Memory B cell (primary cell): Measurements from ENCODE around the gene MOV10L1.
A peak's percentile ranks its signal among the peaks of the same experiment; 100 is the strongest.
"Not testable (repeated sequence)": the region's sequence is repeated elsewhere in the genome, so short reads cannot be mapped to it uniquely, and the experiment has no call there.

Experiments used
- ATAC-seq: fragments of 150-1000 bp; cut with Tn5 transposase; 2 replicates; pipeline ENCODE4 v1.10.0; 2021; ENCODE audit warnings: low read depth, mild to moderate bottlenecking, moderate library complexity
- DNase-seq, 2 donors: peaks; one replicate each; pipeline ENCODE4 v3.0.0; 2022; ENCODE audit warnings: low spot score in 2 of 2
- H3K27ac Mint-ChIP-seq: one replicate; pipeline ENCODE4 v1.8.0; 2022; ENCODE audit warnings: mild to moderate bottlenecking, moderate library complexity, mixed read lengths
- H3K27me3 Mint-ChIP-seq: one replicate; pipeline ENCODE4 v1.8.0; 2022; ENCODE audit warnings: mixed read lengths
- H3K36me3 Mint-ChIP-seq: one replicate; pipeline ENCODE4 v1.8.0; 2022; ENCODE audit warnings: mild to moderate bottlenecking, mixed read lengths
- H3K4me1 Mint-ChIP-seq: one replicate; pipeline ENCODE4 v1.8.0; 2022; ENCODE audit warnings: mixed read lengths
- H3K4me3 Mint-ChIP-seq: one replicate; pipeline ENCODE4 v1.8.0; 2022; ENCODE audit warnings: mild to moderate bottlenecking, moderate library complexity, mixed read lengths
- H3K9me3 Mint-ChIP-seq: one replicate; pipeline ENCODE4 v1.8.0; 2022; ENCODE audit warnings: mixed read lengths

The MOV10L1 gene

GRCh38 chr22:50081426-50082196, 8.2 kb upstream of the MOV10L1 start:
- peaks cover 1% of the 10 kb centered on the region for H3K36me3 Mint-ChIP-seq
- peaks cover 10% of the 10 kb centered on the region for H3K4me1 Mint-ChIP-seq
- DNase-seq (no peak), ATAC-seq (no peak)
- peaks cover 24% of the 10 kb centered on the region for H3K27me3 Mint-ChIP-seq
- no peak overlapping the region for H3K27ac Mint-ChIP-seq
- peaks cover 1% of the 10 kb centered on the region for H3K9me3 Mint-ChIP-seq
- H3K4me3 Mint-ChIP-seq, result no peak overlapping the region

- Mint-ChIP-seq H3K9me3 (peaks cover 6% of the 10 kb centered on the region), H3K27ac (no peak overlapping the region), H3K4me1 (peaks cover 9% of the 10 kb centered on the region), H3K36me3 (peaks cover 5% of the 10 kb centered on the region), H3K27me3 (peaks cover 26% of the 10 kb centered on the region), H3K4me3 (no peak overlapping the region)
- ATAC-seq (no peak), DNase-seq (no peak)
These were observed 7.5 kb upstream of the MOV10L1 start for GRCh38 chr22:50082197-50082715.

GRCh38 chr22:50082961-50083461, 6.8 kb upstream of the MOV10L1 start:
- no peak overlapping the region for H3K27ac Mint-ChIP-seq
- peaks cover 9% of the 10 kb centered on the region for H3K4me1 Mint-ChIP-seq
- DNase-seq, result no peak
- no peak overlapping the region for H3K4me3 Mint-ChIP-seq
- ATAC-seq, result no peak
- peaks cover 27% of the 10 kb centered on the region for H3K27me3 Mint-ChIP-seq
- peaks cover 6% of the 10 kb centered on the region for H3K36me3 Mint-ChIP-seq
- peaks cover 10% of the 10 kb centered on the region for H3K9me3 Mint-ChIP-seq

GRCh38 chr22:50083462-50084079, 6.2 kb upstream of the MOV10L1 start:
- Mint-ChIP-seq H3K27me3 (peaks cover 27% of the 10 kb centered on the region), H3K4me3 (no peak overlapping the region), H3K27ac (no peak overlapping the region), H3K36me3 (peaks cover 6% of the 10 kb centered on the region), H3K9me3 (peaks cover 10% of the 10 kb centered on the region), H3K4me1 (peaks cover 9% of the 10 kb centered on the region)
- ATAC-seq, result no peak
- no peak for DNase-seq

GRCh38 chr22:50084080-50084477, 5.7 kb upstream of the MOV10L1 start:
- H3K9me3 Mint-ChIP-seq, result peaks cover 10% of the 10 kb centered on the region
- peaks cover 9% of the 10 kb centered on the region for H3K4me1 Mint-ChIP-seq
- no peak for DNase-seq
- H3K36me3 Mint-ChIP-seq, result peaks cover 6% of the 10 kb centered on the region
- ATAC-seq, result no peak
- H3K27me3 Mint-ChIP-seq, result peaks cover 27% of the 10 kb centered on the region
- no peak overlapping the region for H3K4me3 Mint-ChIP-seq
- no peak overlapping the region for H3K27ac Mint-ChIP-seq

GRCh38 chr22:50084614-50085021, 5.2 kb upstream of the MOV10L1 start:
- Mint-ChIP-seq H3K27me3 (peaks cover 26% of the 10 kb centered on the region), H3K4me3 (no peak overlapping the region), H3K36me3 (peaks cover 6% of the 10 kb centered on the region), H3K9me3 (peaks cover 10% of the 10 kb centered on the region), H3K27ac (no peak overlapping the region), H3K4me1 (peaks cover 9% of the 10 kb centered on the region)
- no peak for ATAC-seq
- no peak for DNase-seq

- Mint-ChIP-seq H3K4me3 (peak within 1 kb of the TSS; percentile 53), H3K4me1 (peaks cover 9% of the 10 kb centered on the region), H3K27me3 (peaks cover 25% of the 10 kb centered on the region), H3K9me3 (peaks cover 10% of the 10 kb centered on the region), H3K36me3 (peaks cover 6% of the 10 kb centered on the region), H3K27ac (no peak within 1 kb of the TSS)
- DNase-seq (no peak), ATAC-seq (peak; percentile 21)
These were observed 4.4 kb upstream of the MOV10L1 start, which contains the start of gene MLC1 for GRCh38 chr22:50085211-50085972. Gene MLC1, minus strand, starts transcription at chr22:50085426. Its CDS starts 524 bp downstream, at chr22:50084902.

GRCh38 chr22:50086526-50086925, 3.3 kb upstream of the MOV10L1 start:
- Mint-ChIP-seq H3K9me3 (peaks cover 10% of the 10 kb centered on the region), H3K4me3 (no peak overlapping the region), H3K27me3 (peaks cover 18% of the 10 kb centered on the region), H3K4me1 (peaks cover 5% of the 10 kb centered on the region), H3K36me3 (peaks cover 6% of the 10 kb centered on the region), H3K27ac (no peak overlapping the region)
- ATAC-seq (no peak), DNase-seq (no peak)

GRCh38 chr22:50086975-50087374, 2.8 kb upstream of the MOV10L1 start:
- not testable (repeated sequence) for H3K36me3 Mint-ChIP-seq, H3K9me3 Mint-ChIP-seq, ATAC-seq, DNase-seq, H3K4me3 Mint-ChIP-seq, H3K27ac Mint-ChIP-seq, H3K4me1 Mint-ChIP-seq
- peaks cover 15% of the 10 kb centered on the region for H3K27me3 Mint-ChIP-seq

- H3K36me3 Mint-ChIP-seq, result peaks cover 6% of the 10 kb centered on the region
- H3K9me3 Mint-ChIP-seq, result peaks cover 10% of the 10 kb centered on the region
- peaks cover 5% of the 10 kb centered on the region for H3K4me1 Mint-ChIP-seq
- no peak overlapping the region for H3K27ac Mint-ChIP-seq
- DNase-seq (no peak), ATAC-seq (no peak)
- no peak overlapping the region for H3K4me3 Mint-ChIP-seq
- peaks cover 15% of the 10 kb centered on the region for H3K27me3 Mint-ChIP-seq
These were observed 2.2 kb upstream of the MOV10L1 start for GRCh38 chr22:50087646-50088045.

- Mint-ChIP-seq H3K4me3 (no peak overlapping the region), H3K27me3 (peaks cover 11% of the 10 kb centered on the region), H3K9me3 (peaks cover 10% of the 10 kb centered on the region), H3K4me1 (peaks cover 5% of the 10 kb centered on the region), H3K36me3 (peaks cover 6% of the 10 kb centered on the region), H3K27ac (no peak overlapping the region)
- DNase-seq (no peak), ATAC-seq (no peak)
These were observed 1.7 kb upstream of the MOV10L1 start for GRCh38 chr22:50088096-50088495.

- H3K36me3 Mint-ChIP-seq, result peaks cover 6% of the 10 kb centered on the region
- no peak for ATAC-seq
- peaks cover 10% of the 10 kb centered on the region for H3K9me3 Mint-ChIP-seq
- peaks cover 5% of the 10 kb centered on the region for H3K4me1 Mint-ChIP-seq
- H3K27ac Mint-ChIP-seq, result no peak overlapping the region
- no peak for DNase-seq
- no peak overlapping the region for H3K4me3 Mint-ChIP-seq
- H3K27me3 Mint-ChIP-seq, result peaks cover 8% of the 10 kb centered on the region
These were observed 575 bp upstream of the MOV10L1 start for GRCh38 chr22:50089231-50089630.

- Mint-ChIP-seq H3K27me3 (peaks cover 6% of the 10 kb centered on the region), H3K27ac (no peak overlapping the region), H3K4me1 (peaks cover 1% of the 10 kb centered on the region), H3K9me3 (peaks cover 10% of the 10 kb centered on the region), H3K36me3 (peaks cover 6% of the 10 kb centered on the region), H3K4me3 (no peak overlapping the region)
- ATAC-seq, result no peak
- DNase-seq, result no peak
These were observed 557 bp downstream of the MOV10L1 start for GRCh38 chr22:50090412-50090714.
